Pancreas (tissue), 10 donors: ENCODE data around the gene SLC23A1. TPM values are rescaled to one million over a fixed set of nuclear protein-coding genes. Genes with fewer than 3 reads are reported as not detected.
A peak's percentile ranks its signal among the peaks of the same experiment; 100 is the strongest.

Experiments used
- ATAC-seq, 4 donors: fragments of 200-7000 bp; cut with Tn5 transposase; one replicate each; pipeline versions ENCODE4 v1.8.0 to v1.9.1; 2020; ENCODE audit warnings: mild to moderate bottlenecking in 4 of 4, moderate library complexity in 4 of 4
- DNase-seq, 6 donors: peaks; one replicate each; pipeline ENCODE4 v3.0.0-alpha.2; 2020
- FAIRE-seq: peaks from 2 replicates; lab custom pipeline; 2012; peaks lifted over from hg19 to GRCh38; lab: Jason Lieb, UNC
- H3K27ac ChIP-seq, 4 donors: fragments of 200-600 bp; sonication (generic); 1 replicate in 3 of 4; 2 replicates in 1 of 4; pipeline versions ENCODE4 v1.5.0 to v1.8.0; 2020
- H3K27me3 ChIP-seq, 4 donors: fragments of 200-600 bp; one replicate each; pipeline ENCODE4 v1.8.0; 2021
- H3K36me3 ChIP-seq, 3 donors: fragments of 200-600 bp; sonication (generic) in 1 of 3; one replicate each; pipeline versions ENCODE4 v1.5.0 to v1.8.0; 2020 to 2021
- H3K4me1 ChIP-seq, 3 donors: fragments of 200-600 bp; one replicate each; pipeline ENCODE4 v1.8.0; 2021
- H3K4me3 ChIP-seq, 4 donors: fragments of 200-600 bp; sonication (generic) in 2 of 4; one replicate each; pipeline versions ENCODE4 v1.5.0 to v1.8.0; 2020 to 2021
- H3K9me3 ChIP-seq, 4 donors: fragments of 200-600 bp; one replicate each; pipeline ENCODE4 v1.8.0; 2021
- CTCF ChIP-seq, 4 donors: fragments of 200-600 bp; sonication (generic) in 3 of 4; IDR thresholded peaks; one replicate each; pipeline versions ENCODE4 v1.5.0 to v1.8.0; 2021; ENCODE audit warnings: antibody characterized with exemption in 4 of 4
- WGBS, 2 donors: extraction: QIAGEN DNeasy Blood & Tissue Kit; methylation state at CpG; one replicate each; pipeline ENCODE4 v1.1.7; 2013; 5-methylcytosine and 5-hydroxymethylcytosine counted together
- intact Hi-C, 3 donors: fragments of 100-400 bp; cut with DNase I; formaldehyde crosslinking; loops; one replicate each; pipeline versions ENCODE4 v1.11.1 to v1.14.2; 2022
- polyA plus RNA-seq, 2 donors: library from polyadenylated mRNA; stranded (reverse); fragments of 200-250 nt; gene quantifications; one replicate each; pipeline ENCODE4 v1.2.3, GENCODE V29; 2013
- total RNA-seq, 6 donors: library from RNA; stranded (reverse); fragmentation: NEBNext Ultra II Directional in 4 of 6; extraction: Animal tissue kit (Norgen Biotek cat#: 25700) in 4 of 6; gene quantifications; one replicate each; pipeline versions ENCODE4 v1.2.1 to v1.2.4, GENCODE V29; 2021 to 2023
- donor health status: healthy with polysubstance abuse.
- donor health status: DM: no; HTN: no; CAD: no; lungs with moderate emphysema.
- donor health status: DM: no; HTN: no; CAD: no.
- donor health status: control.
- donor health status: control.
- donor health status: Bipolar disorder and iron deficiency.
- donor health status: DM: yes; HTN: yes; CAD: no.
- donor health status: DM: no; HTN: no; CAD: no.
- donor health status: DM: no; HTN: no; CAD: no.
- donor health status: DM: yes; HTN: yes; CAD: no.

Gene SLC23A1
- total and polyA plus RNA-seq, 8 donors, result 0.49 to 2.1 (median 1.3) TPM

DNA sequence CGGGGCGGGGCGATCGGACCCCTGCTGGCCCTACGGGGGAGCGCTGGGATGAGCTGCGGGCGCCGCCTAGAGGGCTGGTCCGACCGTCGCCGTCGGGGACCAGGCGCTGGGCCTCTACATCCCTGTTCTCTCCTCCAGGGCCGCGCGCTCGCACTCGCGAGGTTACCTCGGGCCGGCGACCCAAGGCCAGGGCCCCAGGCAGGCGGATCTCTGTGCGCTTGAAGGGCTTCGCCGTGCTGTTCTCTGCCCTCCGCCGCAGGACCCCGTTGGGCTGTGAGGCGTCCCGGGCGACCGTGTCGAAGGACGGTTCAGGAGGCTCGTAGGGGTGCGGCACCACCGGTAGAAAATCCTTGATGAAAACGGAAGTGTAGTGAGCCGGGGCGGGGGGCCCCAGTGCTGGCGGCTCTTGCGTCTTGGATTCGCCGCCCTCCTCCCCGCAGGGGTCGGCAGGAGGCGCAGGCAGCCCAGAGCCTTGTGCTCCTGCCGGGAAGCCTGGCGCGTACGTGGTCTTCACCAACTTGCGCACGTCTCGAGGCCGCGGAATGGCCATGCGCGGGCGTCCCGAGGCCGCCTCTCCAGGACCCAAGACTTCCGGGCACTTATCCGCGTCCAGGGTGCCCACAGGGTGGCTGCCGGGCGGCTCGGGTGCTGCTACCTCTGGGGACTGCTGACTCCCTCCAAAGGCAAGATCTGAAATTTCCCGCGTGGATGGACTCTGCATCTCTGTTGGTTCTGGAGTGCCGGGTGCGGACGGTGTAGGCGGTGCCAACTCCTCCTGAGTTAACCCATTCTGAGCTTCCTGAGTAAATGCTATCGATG, 9.8 kb upstream of the SLC23A1 start:
- Histone ChIP-seq H3K27me3 (peaks cover 0 to 6% (median 2%) of the 10 kb centered on the region in 4 donors), H3K9me3 (no peaks in the 10 kb centered on the region), H3K27ac (no peak overlapping the region), H3K4me3 (peak overlapping the region; percentile 7 to 47 (median 22)), H3K4me1 (peaks cover 0 to 6% (median 0%) of the 10 kb centered on the region in 3 donors), H3K36me3 (no peaks in the 10 kb centered on the region)
- ATAC-seq (peak; percentile 43 to 72 (median 66)), FAIRE-seq (no peak), DNase-seq (peak in 4 of 6 donors; percentile 38 to 79 (median 66))
- TF ChIP-seq CTCF (IDR thresholded peaks at IDR 0.05), result peak in 1 of 4 donors; percentile 17
- 3% methylated on average over 63 to 77 of the region's 77 CpGs for WGBS, 2 donors
- intact Hi-C loops, result no loop called here

- no peak overlapping the region for H3K27ac ChIP-seq
Observed at GRCh38 chr5:139392324-139392677, 9.2 kb upstream of the SLC23A1 start.

DNA sequence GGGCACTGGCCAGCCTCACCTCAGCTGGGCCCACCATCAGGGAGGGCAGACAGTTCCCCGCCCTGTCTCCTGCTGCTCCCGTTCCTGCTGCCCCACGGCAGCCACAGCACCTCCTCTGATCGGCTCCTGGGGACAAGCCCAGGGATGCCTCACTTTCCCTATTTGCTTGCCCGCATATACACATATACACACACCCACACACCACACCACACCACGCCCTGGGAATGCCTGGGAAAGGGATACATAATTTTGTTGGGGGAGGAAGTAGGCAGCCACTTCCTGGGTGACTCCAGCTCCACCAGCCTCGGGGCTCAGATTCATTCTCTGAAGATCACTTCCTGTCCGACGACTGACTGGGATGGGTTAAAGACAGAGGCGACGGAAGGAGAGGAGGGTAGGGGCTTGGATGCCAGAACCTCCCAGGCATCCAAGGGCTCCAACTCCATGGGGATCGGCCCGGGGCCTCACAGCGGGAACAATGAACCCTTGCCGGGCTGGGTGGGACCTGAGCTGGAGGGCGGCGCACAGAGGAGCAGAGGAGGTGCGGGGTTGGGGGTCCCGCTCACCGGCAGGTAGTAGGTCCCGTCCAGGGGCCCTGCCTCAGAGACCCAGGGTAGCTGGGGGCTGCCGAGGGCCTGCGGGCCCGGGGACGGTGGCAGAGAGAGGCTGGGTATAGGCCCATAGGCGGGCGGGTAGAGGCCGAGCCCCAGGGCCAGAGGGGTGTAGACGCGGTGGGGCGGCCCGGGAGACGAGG, 8.7 kb upstream of the SLC23A1 start:
- FAIRE-seq (no peak), DNase-seq (peak in 2 of 6 donors; percentile 8 to 51), ATAC-seq (no peak)
- peak overlapping the region in 1 of 4 donors; percentile 47 for H3K4me3 ChIP-seq
- peaks cover 0 to 6% (median 2%) of the 10 kb centered on the region in 4 donors for H3K27me3 ChIP-seq
- no peaks in the 10 kb centered on the region for H3K36me3 ChIP-seq
- H3K27ac ChIP-seq, result peak overlapping the region in 1 of 4 donors; percentile 2
- intact Hi-C loops, result no loop called here
- TF ChIP-seq CTCF (IDR thresholded peaks at IDR 0.05), result no peak
- no peaks in the 10 kb centered on the region for H3K9me3 ChIP-seq
- 71 to 74% methylated on average over 26 to 33 of the region's 33 CpGs for WGBS, 2 donors
- H3K4me1 ChIP-seq, result peaks cover 0 to 6% (median 0%) of the 10 kb centered on the region in 3 donors

More at GRCh38 chr5:139392324-139392677, 9.2 kb upstream of the SLC23A1 start:
- Histone ChIP-seq H3K4me3 (peak overlapping the region in 3 of 4 donors; percentile 18 to 47 (median 27)), H3K4me1 (peaks cover 0 to 6% (median 0%) of the 10 kb centered on the region in 3 donors), H3K9me3 (no peaks in the 10 kb centered on the region), H3K36me3 (no peaks in the 10 kb centered on the region), H3K27me3 (peaks cover 0 to 6% (median 2%) of the 10 kb centered on the region in 4 donors)
- TF ChIP-seq CTCF (IDR thresholded peaks at IDR 0.05), result no peak
- intact Hi-C loops, result no loop called here
- ATAC-seq (peak in 1 of 4 donors; percentile 1), FAIRE-seq (no peak), DNase-seq (peak in 1 of 6 donors; percentile 76)
- WGBS, 2 donors, result 17 to 23% methylated on average over 15 to 36 of the region's 36 CpGs

DNA sequence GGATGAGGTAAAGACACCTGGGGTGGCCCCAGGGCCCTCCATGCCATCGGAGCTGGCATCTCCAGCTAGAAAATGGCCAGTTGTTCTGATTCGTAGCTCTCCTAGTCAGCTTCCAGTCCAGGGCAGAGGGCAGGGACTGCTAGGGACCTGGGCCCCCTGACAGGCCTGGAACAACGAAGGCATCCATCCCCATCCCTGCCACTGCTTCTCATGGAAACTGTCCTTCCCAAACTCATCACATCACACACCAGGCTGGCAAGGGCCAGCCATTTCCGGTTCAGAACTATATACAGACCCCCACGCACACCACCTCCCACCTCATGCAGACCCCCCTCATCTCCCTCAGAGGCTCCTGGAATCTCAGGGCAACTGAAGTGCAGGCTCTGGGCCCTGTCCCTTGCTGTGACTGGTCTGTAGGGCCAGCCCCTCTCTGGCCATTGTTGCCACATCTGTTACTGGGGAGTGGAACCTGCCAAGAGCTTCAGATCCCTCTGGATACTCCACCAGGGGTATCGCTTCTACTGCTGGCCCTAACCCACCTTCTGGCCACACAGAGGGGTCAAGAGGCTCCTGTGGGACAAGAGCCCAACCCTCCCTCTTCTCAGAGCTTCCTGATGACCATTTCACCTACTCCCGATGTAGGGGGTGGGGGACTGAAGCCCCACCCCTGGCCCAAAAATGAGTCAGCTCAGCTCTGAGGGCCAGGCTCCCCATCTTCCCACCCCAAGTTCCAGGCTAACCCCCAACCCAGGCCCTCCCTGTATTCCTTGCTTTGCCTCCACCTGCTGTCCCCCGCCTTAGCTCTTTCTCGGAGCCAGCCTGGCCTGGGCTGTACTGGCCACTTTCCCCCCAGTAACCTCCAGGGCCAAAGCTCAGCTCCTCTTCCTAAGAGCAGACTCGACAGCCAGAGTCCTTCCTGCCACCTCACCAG, 7.8 kb upstream of the SLC23A1 start:
- WGBS, 2 donors, result 84 to 88% methylated on average over 10 of the region's 10 CpGs
- ATAC-seq (no peak), FAIRE-seq (no peak), DNase-seq (peak in 2 of 6 donors; percentile 8 to 29)
- peaks cover 0 to 6% (median 2%) of the 10 kb centered on the region in 4 donors for H3K27me3 ChIP-seq
- peak overlapping the region in 1 of 4 donors; percentile 2 for H3K27ac ChIP-seq
- no peaks in the 10 kb centered on the region for H3K9me3 ChIP-seq
- no peak for TF ChIP-seq CTCF (IDR thresholded peaks at IDR 0.05)
- H3K36me3 ChIP-seq, result no peaks in the 10 kb centered on the region
- no peak overlapping the region for H3K4me3 ChIP-seq
- intact Hi-C loops, result no loop called here
- peaks cover 0 to 6% (median 0%) of the 10 kb centered on the region in 3 donors for H3K4me1 ChIP-seq
